Astrocyte (in vitro differentiated cells and primary cell): ENCODE data around the gene TMEM203. TPM values are rescaled to one million over a fixed set of nuclear protein-coding genes. Genes with fewer than 3 reads are reported as not detected.

Experiments used
- DNase-seq: peaks from one replicate; pipeline ENCODE4 v3.0.0-alpha.2; 2010; ENCODE audit warnings: low read depth
- FAIRE-seq: peaks from 2 replicates; lab custom pipeline; 2011; peaks lifted over from hg19 to GRCh38; lab: Jason Lieb, UNC
- H2AFZ ChIP-seq: 2 replicates; pipeline ENCODE4 v1.6.0; 2012; ENCODE audit warnings: low read depth, low read length, inconsistent platforms
- H3K27ac ChIP-seq: 2 replicates; pipeline ENCODE4 v1.5.1; 2011; ENCODE audit warnings: low read depth, low read length, inconsistent platforms
- H3K27me3 ChIP-seq: 2 replicates; pipeline ENCODE4 v1.6.0; 2011; ENCODE audit warnings: low read length, inconsistent platforms; ENCODE audit not compliant: insufficient read depth
- H3K36me3 ChIP-seq: 2 replicates; pipeline ENCODE4 v1.5.1; 2011; ENCODE audit warnings: low read length, inconsistent platforms; ENCODE audit not compliant: insufficient read depth
- H3K4me1 ChIP-seq: 2 replicates; pipeline ENCODE4 v1.5.1; 2011; ENCODE audit warnings: low read length, inconsistent platforms; ENCODE audit not compliant: insufficient read depth
- H3K4me2 ChIP-seq: 2 replicates; pipeline ENCODE4 v1.6.0; 2012; ENCODE audit warnings: low read length, inconsistent platforms
- H3K4me3 ChIP-seq: 2 replicates; pipeline ENCODE4 v1.5.1; 2011; ENCODE audit warnings: low read depth, mild to moderate bottlenecking, low read length, inconsistent platforms; ENCODE audit not compliant: insufficient read depth
- H3K79me2 ChIP-seq: 2 replicates; pipeline ENCODE4 v1.6.0; 2012; ENCODE audit warnings: mild to moderate bottlenecking, low read length, inconsistent platforms; ENCODE audit not compliant: insufficient read depth
- H3K9ac ChIP-seq: 2 replicates; pipeline ENCODE4 v1.6.0; 2012; ENCODE audit warnings: mild to moderate bottlenecking, low read length, inconsistent platforms
- H3K9me3 ChIP-seq: 2 replicates; pipeline ENCODE4 v1.5.1; 2012; ENCODE audit warnings: low read depth, mild to moderate bottlenecking, low read length, inconsistent platforms; ENCODE audit not compliant: insufficient read depth
- H4K20me1 ChIP-seq: 2 replicates; pipeline ENCODE4 v1.6.0; 2012; ENCODE audit warnings: low read length, inconsistent platforms; ENCODE audit not compliant: insufficient read depth
- H3K27ac Mint-ChIP-seq: one replicate; pipeline ENCODE4 v1.8.0; 2021; ENCODE audit warnings: mild to moderate bottlenecking, mixed read lengths; ENCODE audit not compliant: unreplicated experiment
- H3K27me3 Mint-ChIP-seq: one replicate; pipeline ENCODE4 v1.8.0; 2021; ENCODE audit warnings: low read depth, mixed read lengths; ENCODE audit not compliant: unreplicated experiment
- H3K36me3 Mint-ChIP-seq: one replicate; pipeline ENCODE4 v1.8.0; 2021; ENCODE audit warnings: low read depth, mixed read lengths; ENCODE audit not compliant: unreplicated experiment
- H3K4me1 Mint-ChIP-seq: one replicate; pipeline ENCODE4 v1.8.0; 2021; ENCODE audit warnings: low read depth, mixed read lengths; ENCODE audit not compliant: unreplicated experiment
- H3K4me3 Mint-ChIP-seq: one replicate; pipeline ENCODE4 v1.8.0; 2021; ENCODE audit warnings: mild to moderate bottlenecking, moderate library complexity, mixed read lengths; ENCODE audit not compliant: unreplicated experiment
- H3K9me3 Mint-ChIP-seq: one replicate; pipeline ENCODE4 v1.8.0; 2021; ENCODE audit warnings: mild to moderate bottlenecking, mixed read lengths; ENCODE audit not compliant: unreplicated experiment
- CTCF ChIP-seq: IDR thresholded peaks from 2 replicates; pipeline ENCODE4 v1.5.1; 2011; ENCODE audit warnings: low read depth, mild to moderate bottlenecking, inconsistent platforms, low read length, moderate library complexity; ENCODE audit not compliant: insufficient read depth
- EZH2 ChIP-seq: IDR thresholded peaks from 2 replicates; pipeline ENCODE4 v1.6.1; 2012; ENCODE audit warnings: mild to moderate bottlenecking, low read length, inconsistent platforms; ENCODE audit not compliant: insufficient read depth
- total RNA-seq: library from RNA; stranded (reverse); gene quantifications from 2 replicates; pipeline ENCODE4 v1.2.1, GENCODE V29; 2021

Gene TMEM203
- total RNA-seq, 1 donor from 2014 or later, result 28.7 TPM

- H2AFZ ChIP-seq, result no peak overlapping the region
- H3K36me3 Mint-ChIP-seq, result no peaks in the 10 kb centered on the region
- H3K9ac ChIP-seq, result no peak overlapping the region
- peak overlapping the region; percentile 27 for H3K4me3 Mint-ChIP-seq
- no peak overlapping the region for H3K27ac ChIP-seq
- H3K27ac Mint-ChIP-seq, result peak overlapping the region; percentile 77
- no peaks in the 10 kb centered on the region for H3K27me3 Mint-ChIP-seq
- H3K4me1 Mint-ChIP-seq, result peaks cover 1% of the 10 kb centered on the region
- H3K79me2 ChIP-seq, result peaks cover 17% of the 10 kb centered on the region
- H3K4me1 ChIP-seq, result peaks cover under 1% of the 10 kb centered on the region
- no peaks in the 10 kb centered on the region for H3K9me3 ChIP-seq
- H4K20me1 ChIP-seq, result peaks cover 24% of the 10 kb centered on the region
- no peak overlapping the region for H3K4me2 ChIP-seq
- H3K36me3 ChIP-seq, result no peaks in the 10 kb centered on the region
- no peak overlapping the region for H3K4me3 ChIP-seq
- DNase-seq (no peak), FAIRE-seq (no peak)
- no peaks in the 10 kb centered on the region for H3K9me3 Mint-ChIP-seq
- H3K27me3 ChIP-seq, result no peaks in the 10 kb centered on the region
- TF ChIP-seq EZH2, result no peak
- no peak for TF ChIP-seq CTCF
Observed at GRCh38 chr9:137234758-137235423, 29.4 kb upstream of the TMEM203 start.

- Histone ChIP-seq H3K27ac (no peak overlapping the region), H2AFZ (no peak overlapping the region), H3K27me3 (no peaks in the 10 kb centered on the region), H3K9me3 (no peaks in the 10 kb centered on the region), H3K36me3 (no peaks in the 10 kb centered on the region), H3K4me2 (no peak overlapping the region), H3K9ac (no peak overlapping the region), H4K20me1 (peaks cover 24% of the 10 kb centered on the region), H3K4me3 (no peak overlapping the region), H3K4me1 (no peaks in the 10 kb centered on the region), H3K79me2 (peaks cover 14% of the 10 kb centered on the region)
- H3K27me3 Mint-ChIP-seq, result no peaks in the 10 kb centered on the region
- no peak overlapping the region for H3K27ac Mint-ChIP-seq
- peaks cover 1% of the 10 kb centered on the region for H3K4me1 Mint-ChIP-seq
- DNase-seq (no peak), FAIRE-seq (no peak)
- no peaks in the 10 kb centered on the region for H3K36me3 Mint-ChIP-seq
- no peak overlapping the region for H3K4me3 Mint-ChIP-seq
- TF ChIP-seq EZH2 (no peak), CTCF (no peak)
- H3K9me3 Mint-ChIP-seq, result no peaks in the 10 kb centered on the region
Observed at GRCh38 chr9:137234055-137234697, 28.7 kb upstream of the TMEM203 start.
